CD14-positive monocyte (primary cell): ENCODE data around the gene TGFBR1. TPM values are rescaled to one million over a fixed set of nuclear protein-coding genes. Genes with fewer than 3 reads are reported as not detected.

Experiments used
- DNase-seq, 3 donors: peaks; one replicate each; pipeline ENCODE4 v3.0.0-alpha.2; 2011 to 2022
- H2AFZ ChIP-seq: 2 replicates; pipeline ENCODE4 v1.6.0; 2012; ENCODE audit warnings: mild to moderate bottlenecking, low read depth, low read length, inconsistent platforms; ENCODE audit not compliant: insufficient read depth, poor library complexity, severe bottlenecking
- H3K27ac ChIP-seq, 2 donors: 1 replicate in 1 of 2; 2 replicates in 1 of 2; pipeline ENCODE4 v1.5.1; 2012 to 2013; ENCODE audit warnings: low read length in 2 of 2, control low read depth in 1 of 2, inconsistent platforms in 1 of 2, low read depth in 1 of 2, mild to moderate bottlenecking in 1 of 2
- H3K27me3 ChIP-seq, 2 donors: one replicate each; pipeline versions ENCODE4 v1.6.0 to v1.6.1; 2011 to 2013; ENCODE audit warnings: low read length in 2 of 2; ENCODE audit not compliant: control insufficient read depth in 2 of 2, insufficient read depth in 2 of 2
- H3K36me3 ChIP-seq, 2 donors: replicated peaks in 1 of 2; 1 replicate in 1 of 2; 2 replicates in 1 of 2; pipeline versions ENCODE4 v1.5.1 to v1.6.1; 2012 to 2013; ENCODE audit warnings: low read length in 2 of 2, control low read depth in 1 of 2, inconsistent platforms in 1 of 2, mild to moderate bottlenecking in 1 of 2; ENCODE audit not compliant: insufficient read depth in 2 of 2, control insufficient read depth in 1 of 2
- H3K4me1 ChIP-seq, 2 donors: 1 replicate in 1 of 2; 2 replicates in 1 of 2; pipeline versions ENCODE4 v1.5.1 to v1.6.1; 2012 to 2013; ENCODE audit warnings: low read length in 2 of 2, control low read depth in 1 of 2, inconsistent platforms in 1 of 2, mild to moderate bottlenecking in 1 of 2, moderate library complexity in 1 of 2; ENCODE audit not compliant: insufficient read depth in 2 of 2, control insufficient read depth in 1 of 2
- H3K4me2 ChIP-seq: replicated peaks from 2 replicates; pipeline ENCODE3; 2012; ENCODE audit warnings: low read length, moderate library complexity, mild to moderate bottlenecking; ENCODE audit not compliant: poor library complexity, severe bottlenecking; ENCODE audit errors: extremely low read depth
- H3K4me3 ChIP-seq, 3 experiments: fragments of 200-600 bp in 1 of 3; sonication (generic) in 1 of 3; replicated peaks in 1 of 3; 1 replicate in 2 of 3; 2 replicates in 1 of 3; pipeline ENCODE4 v1.5.1; 2011 to 2013; ENCODE audit warnings: low read length in 3 of 3, mild to moderate bottlenecking in 3 of 3, control low read depth in 2 of 3, low read depth in 2 of 3, inconsistent platforms in 1 of 3, moderate library complexity in 1 of 3
- H3K79me2 ChIP-seq: 2 replicates; pipeline ENCODE4 v1.6.0; 2012; ENCODE audit warnings: mild to moderate bottlenecking, control low read depth, inconsistent platforms, low read length, moderate library complexity; ENCODE audit not compliant: insufficient read depth
- H3K9ac ChIP-seq: 2 replicates; pipeline ENCODE4 v1.6.0; 2017; ENCODE audit warnings: low read length, mild to moderate bottlenecking; ENCODE audit not compliant: insufficient read depth, poor library complexity, severe bottlenecking
- H3K9me3 ChIP-seq, 2 donors: replicated peaks in 1 of 2; 1 replicate in 1 of 2; 2 replicates in 1 of 2; pipeline versions ENCODE4 v1.5.1 to v1.6.1; 2012 to 2013; ENCODE audit warnings: low read length in 2 of 2, control low read depth in 1 of 2; ENCODE audit not compliant: control insufficient read depth in 1 of 2, insufficient read depth in 1 of 2
- H4K20me1 ChIP-seq: 2 replicates; pipeline ENCODE4 v1.6.0; 2012; ENCODE audit warnings: mild to moderate bottlenecking, low read length, control low read depth, moderate library complexity; ENCODE audit not compliant: insufficient read depth
- H3K27ac Mint-ChIP-seq, 7 donors: one replicate each; pipeline ENCODE4 v1.8.0; 2020; ENCODE audit warnings: mild to moderate bottlenecking in 7 of 7, mixed read lengths in 7 of 7, moderate library complexity in 6 of 7, inconsistent platforms in 2 of 7
- H3K27me3 Mint-ChIP-seq, 3 donors: one replicate each; pipeline ENCODE4 v1.8.0; 2021 to 2022; ENCODE audit warnings: low read depth in 3 of 3, mild to moderate bottlenecking in 3 of 3, mixed read lengths in 3 of 3, moderate library complexity in 3 of 3, inconsistent platforms in 1 of 3
- H3K36me3 Mint-ChIP-seq, 2 donors: one replicate each; pipeline ENCODE4 v1.8.0; 2020; ENCODE audit warnings: mixed read lengths in 2 of 2, inconsistent platforms in 1 of 2, mild to moderate bottlenecking in 1 of 2
- H3K4me1 Mint-ChIP-seq: one replicate; pipeline ENCODE4 v1.8.0; 2020; ENCODE audit warnings: mild to moderate bottlenecking, mixed read lengths
- H3K4me3 Mint-ChIP-seq, 2 donors: one replicate each; pipeline ENCODE4 v1.8.0; 2020; ENCODE audit warnings: mild to moderate bottlenecking in 2 of 2, mixed read lengths in 2 of 2, moderate library complexity in 1 of 2
- H3K9me3 Mint-ChIP-seq, 7 donors: one replicate each; pipeline ENCODE4 v1.8.0; 2020 to 2022; ENCODE audit warnings: mixed read lengths in 7 of 7, mild to moderate bottlenecking in 6 of 7, moderate library complexity in 6 of 7, inconsistent platforms in 2 of 7
- WGBS: methylation state at CpG from one replicate; pipeline ENCODE4 v1.1.5; 2013; ENCODE audit warnings: missing lambda C conversion rate; ENCODE audit not compliant: insufficient coverage; 5-methylcytosine and 5-hydroxymethylcytosine counted together
- intact Hi-C, 2 donors: fragments of 100-400 bp; cut with micrococcal nuclease; formaldehyde crosslinking; loops; one replicate each; pipeline versions ENCODE4 v1.15.0 to v1.15.1; 2023
- polyA plus RNA-seq, 3 donors: library from polyadenylated mRNA; depleted of rRNA in 1 of 3; unstranded in 2 of 3; stranded (reverse) in 1 of 3; fragments of 300-500 nt in 2 of 3; fragments of >200 nt in 1 of 3; fragmentation: Illumina TruSeq in 2 of 3; gene quantifications; 1 replicate in 2 of 3; 2 replicates in 1 of 3; pipeline ENCODE4 v1.2.3, GENCODE V29; 2012 to 2021
- TF ChIP-seq, protein P1 (sequence below): fragments of 200-600 bp; IDR thresholded peaks from one replicate; pipeline ENCODE4 v1.8.0; 2022; ENCODE audit warnings: antibody characterized with exemption, mild to moderate bottlenecking

The TGFBR1 gene
- polyA plus RNA-seq, 3 donors, result 10.7 to 26.8 (median 25.0) TPM

DNA sequence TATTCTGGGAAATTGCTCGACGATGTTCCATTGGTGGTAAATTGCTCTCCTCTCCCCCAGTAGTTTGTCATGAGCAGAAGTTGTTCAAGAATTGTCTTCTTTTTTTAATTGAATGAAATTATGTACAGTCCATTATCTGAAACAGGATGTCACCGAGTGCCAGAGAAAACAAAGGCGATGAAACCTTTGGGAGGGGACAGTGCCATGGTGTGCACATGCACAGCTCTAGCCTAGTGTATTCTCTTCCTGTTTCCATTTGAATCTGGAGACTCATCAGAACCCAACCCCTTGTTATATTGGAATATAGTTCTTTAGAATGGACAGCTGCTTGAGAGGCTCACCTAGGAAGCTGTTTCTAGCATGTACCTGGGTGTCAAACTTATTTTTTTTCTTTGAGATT, 41.7 kb downstream of the TGFBR1 start:
- H3K36me3 ChIP-seq, result peaks cover 85 to 96% of the 10 kb centered on the region in 2 donors
- no peak overlapping the region for H3K4me3 ChIP-seq
- H3K4me1 Mint-ChIP-seq, result no peaks in the 10 kb centered on the region
- no peak overlapping the region for H3K4me3 Mint-ChIP-seq
- no peaks in the 10 kb centered on the region for H3K9me3 ChIP-seq
- TF ChIP-seq, protein P1, sequence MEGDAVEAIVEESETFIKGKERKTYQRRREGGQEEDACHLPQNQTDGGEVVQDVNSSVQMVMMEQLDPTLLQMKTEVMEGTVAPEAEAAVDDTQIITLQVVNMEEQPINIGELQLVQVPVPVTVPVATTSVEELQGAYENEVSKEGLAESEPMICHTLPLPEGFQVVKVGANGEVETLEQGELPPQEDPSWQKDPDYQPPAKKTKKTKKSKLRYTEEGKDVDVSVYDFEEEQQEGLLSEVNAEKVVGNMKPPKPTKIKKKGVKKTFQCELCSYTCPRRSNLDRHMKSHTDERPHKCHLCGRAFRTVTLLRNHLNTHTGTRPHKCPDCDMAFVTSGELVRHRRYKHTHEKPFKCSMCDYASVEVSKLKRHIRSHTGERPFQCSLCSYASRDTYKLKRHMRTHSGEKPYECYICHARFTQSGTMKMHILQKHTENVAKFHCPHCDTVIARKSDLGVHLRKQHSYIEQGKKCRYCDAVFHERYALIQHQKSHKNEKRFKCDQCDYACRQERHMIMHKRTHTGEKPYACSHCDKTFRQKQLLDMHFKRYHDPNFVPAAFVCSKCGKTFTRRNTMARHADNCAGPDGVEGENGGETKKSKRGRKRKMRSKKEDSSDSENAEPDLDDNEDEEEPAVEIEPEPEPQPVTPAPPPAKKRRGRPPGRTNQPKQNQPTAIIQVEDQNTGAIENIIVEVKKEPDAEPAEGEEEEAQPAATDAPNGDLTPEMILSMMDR, result no peak
- H3K27me3 ChIP-seq, result no peaks in the 10 kb centered on the region
- no peaks in the 10 kb centered on the region for H3K4me1 ChIP-seq
- WGBS, result 100% methylated on average over 2 of the region's 4 CpGs
- no peaks in the 10 kb centered on the region for H4K20me1 ChIP-seq
- no peak overlapping the region for H3K27ac Mint-ChIP-seq
- H3K36me3 Mint-ChIP-seq, result peaks cover 83 to 84% of the 10 kb centered on the region in 2 donors
- no peak overlapping the region for H3K4me2 ChIP-seq
- peaks cover 0 to 2% (median 2%) of the 10 kb centered on the region in 3 donors for H3K27me3 Mint-ChIP-seq
- no peak overlapping the region for H3K27ac ChIP-seq
- no peaks in the 10 kb centered on the region for H3K79me2 ChIP-seq
- no peak overlapping the region for H2AFZ ChIP-seq
- no peak for DNase-seq
- H3K9me3 Mint-ChIP-seq, result no peaks in the 10 kb centered on the region
- intact Hi-C loops, result no loop called here
- H3K9ac ChIP-seq, result no peak overlapping the region

DNA sequence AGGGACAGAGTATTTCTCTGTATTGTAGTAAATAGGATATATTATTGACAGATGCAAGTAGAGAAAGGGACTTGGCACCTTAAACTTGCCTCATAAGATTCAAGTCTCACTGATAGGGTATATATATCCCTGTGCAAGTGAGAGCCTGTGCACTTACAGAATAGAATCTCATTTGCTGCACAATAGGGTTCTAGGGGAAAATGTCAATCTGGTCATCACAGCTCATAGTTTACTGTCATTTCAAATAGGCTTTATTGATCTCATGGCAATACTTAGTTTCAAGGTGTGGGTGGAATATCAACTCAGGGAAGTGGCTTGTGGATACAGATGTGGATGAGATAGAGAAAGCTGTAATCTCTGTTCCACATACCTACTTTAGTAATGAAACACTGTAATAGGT, 42.3 kb downstream of the TGFBR1 start:
- peaks cover 83 to 84% of the 10 kb centered on the region in 2 donors for H3K36me3 Mint-ChIP-seq
- Histone ChIP-seq H3K9me3 (no peaks in the 10 kb centered on the region), H3K79me2 (no peaks in the 10 kb centered on the region), H3K36me3 (peaks cover 85 to 96% of the 10 kb centered on the region in 2 donors), H3K27ac (no peak overlapping the region), H3K4me1 (no peaks in the 10 kb centered on the region), H3K4me2 (no peak overlapping the region), H3K9ac (no peak overlapping the region), H3K27me3 (no peaks in the 10 kb centered on the region), H4K20me1 (no peaks in the 10 kb centered on the region), H2AFZ (no peak overlapping the region), H3K4me3 (no peak overlapping the region)
- H3K4me1 Mint-ChIP-seq, result no peaks in the 10 kb centered on the region
- H3K27me3 Mint-ChIP-seq, result peaks cover 0 to 2% (median 2%) of the 10 kb centered on the region in 3 donors
- H3K9me3 Mint-ChIP-seq, result no peaks in the 10 kb centered on the region
- TF ChIP-seq, protein P1, result no peak
- intact Hi-C loops, result no loop called here
- H3K27ac Mint-ChIP-seq, result no peak overlapping the region
- no peak for DNase-seq
- no peak overlapping the region for H3K4me3 Mint-ChIP-seq
